Measurements from ENCODE around the gene AIFM3.
"Not testable (repeated sequence)": the region's sequence is repeated elsewhere in the genome, so short reads cannot be mapped to it uniquely, and the experiment has no call there.

Gene AIFM3

DNA sequence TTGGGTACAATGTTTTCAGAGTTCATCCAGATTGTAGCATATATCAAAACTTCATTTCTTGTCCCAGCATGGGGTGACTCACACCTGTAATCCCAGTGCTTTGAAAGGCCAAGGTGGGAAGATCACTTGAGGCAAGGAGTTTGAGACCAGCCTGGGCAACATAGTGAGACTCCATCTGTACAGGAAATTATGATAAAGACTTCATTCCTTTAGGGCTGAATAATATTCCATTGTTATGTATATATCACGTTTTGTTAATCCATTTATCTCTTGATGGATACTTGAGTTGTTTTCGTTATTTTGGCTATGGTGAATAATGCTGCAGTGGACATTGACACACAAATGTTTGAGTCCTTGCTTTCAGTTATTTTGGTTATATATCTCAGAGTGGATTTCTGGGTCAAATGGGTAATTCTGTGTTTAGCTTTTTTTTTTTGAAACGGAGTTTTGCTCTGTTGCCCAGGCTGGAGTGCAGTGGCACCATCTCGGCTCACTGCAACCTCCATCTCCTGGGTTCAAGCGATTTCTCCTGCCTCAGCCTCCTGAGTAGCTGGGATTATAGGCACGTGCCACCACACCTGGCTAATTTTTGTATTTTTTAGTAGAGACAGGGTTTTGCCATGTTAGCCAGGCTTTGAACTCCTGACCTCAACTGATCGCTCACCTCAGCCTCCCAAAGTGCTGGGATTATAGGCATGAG lies 24.7 kb upstream of the AIFM3 start:
- DNase-seq, result not testable (repeated sequence)

DNA sequence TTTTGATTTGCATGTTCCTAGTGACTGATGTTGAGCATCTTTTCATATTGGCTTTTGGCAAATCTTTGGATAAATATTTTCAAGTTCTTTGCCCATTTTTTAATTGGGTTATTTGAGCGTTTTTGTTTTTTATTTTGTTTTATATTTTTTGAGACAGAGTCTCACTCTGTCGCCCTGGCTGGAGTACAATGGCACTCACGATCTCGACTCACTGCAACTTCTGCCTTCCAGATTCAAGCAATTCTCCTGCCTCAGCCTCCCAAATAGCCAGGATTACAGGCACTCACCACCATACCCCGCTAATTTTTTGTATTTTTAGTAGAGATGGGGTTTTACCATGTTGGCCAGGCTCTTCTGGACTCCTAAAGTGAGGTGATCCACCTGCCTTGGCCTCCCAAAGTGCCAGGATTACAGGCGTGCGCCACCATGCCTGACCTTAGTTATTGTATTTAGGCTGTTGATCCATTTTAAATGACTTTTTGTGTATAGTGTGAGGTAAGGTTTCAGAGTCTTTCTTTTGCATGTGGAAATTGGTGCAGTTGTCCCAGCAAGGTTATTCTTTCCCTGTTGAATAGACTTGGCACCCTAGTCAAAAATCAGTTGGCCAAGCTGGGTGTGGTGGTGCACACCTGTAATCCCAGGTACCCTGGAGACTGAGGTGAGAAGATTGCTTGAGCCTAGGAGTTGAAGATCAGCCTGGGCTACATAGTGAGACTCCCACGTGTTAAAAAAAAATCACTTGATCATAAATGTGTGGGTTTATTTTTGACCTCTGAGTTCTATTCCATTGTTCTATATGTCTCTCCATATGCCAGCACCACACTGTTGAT lies 23.7 kb upstream of the AIFM3 start:
- DNase-seq, result no peak

DNA sequence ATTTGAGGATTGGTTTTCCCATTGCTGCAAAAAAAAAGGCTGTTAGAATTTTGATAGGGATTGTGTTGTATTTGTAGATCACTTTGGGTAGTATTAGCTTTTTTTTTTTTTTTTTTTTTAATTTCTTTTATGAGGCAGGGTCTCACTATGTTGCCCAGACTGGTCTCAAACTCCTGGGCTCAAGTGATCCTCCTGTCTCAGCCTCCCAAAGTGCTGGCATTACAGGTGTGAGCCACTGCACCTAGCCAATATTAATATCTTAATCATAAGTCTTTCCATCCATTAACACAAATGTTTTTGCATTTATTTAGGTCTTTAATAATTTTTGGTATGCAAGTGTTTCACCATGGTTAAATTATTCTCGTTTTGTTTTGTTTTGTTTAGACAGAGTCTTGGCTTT lies 23.0 kb upstream of the AIFM3 start:
- DNase-seq, result no peak

DNA sequence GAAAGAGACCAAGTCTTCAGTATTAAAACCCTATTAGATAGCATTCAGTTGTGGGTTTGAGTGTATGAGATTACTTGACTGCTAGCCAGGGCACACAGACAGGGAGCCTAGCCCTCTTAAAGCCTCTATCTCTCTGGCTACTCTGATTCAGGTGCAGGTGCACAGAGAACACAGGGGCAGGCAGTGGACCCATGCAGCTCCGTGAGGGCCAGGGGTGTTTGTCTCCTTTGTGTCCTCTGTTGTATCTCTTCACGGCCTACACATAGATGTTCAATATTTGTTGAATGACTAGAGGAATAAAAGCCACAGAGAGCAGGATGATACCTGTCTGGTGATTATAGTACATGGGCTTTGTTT lies 21.5 kb upstream of the AIFM3 start:
- DNase-seq, result no peak

DNA sequence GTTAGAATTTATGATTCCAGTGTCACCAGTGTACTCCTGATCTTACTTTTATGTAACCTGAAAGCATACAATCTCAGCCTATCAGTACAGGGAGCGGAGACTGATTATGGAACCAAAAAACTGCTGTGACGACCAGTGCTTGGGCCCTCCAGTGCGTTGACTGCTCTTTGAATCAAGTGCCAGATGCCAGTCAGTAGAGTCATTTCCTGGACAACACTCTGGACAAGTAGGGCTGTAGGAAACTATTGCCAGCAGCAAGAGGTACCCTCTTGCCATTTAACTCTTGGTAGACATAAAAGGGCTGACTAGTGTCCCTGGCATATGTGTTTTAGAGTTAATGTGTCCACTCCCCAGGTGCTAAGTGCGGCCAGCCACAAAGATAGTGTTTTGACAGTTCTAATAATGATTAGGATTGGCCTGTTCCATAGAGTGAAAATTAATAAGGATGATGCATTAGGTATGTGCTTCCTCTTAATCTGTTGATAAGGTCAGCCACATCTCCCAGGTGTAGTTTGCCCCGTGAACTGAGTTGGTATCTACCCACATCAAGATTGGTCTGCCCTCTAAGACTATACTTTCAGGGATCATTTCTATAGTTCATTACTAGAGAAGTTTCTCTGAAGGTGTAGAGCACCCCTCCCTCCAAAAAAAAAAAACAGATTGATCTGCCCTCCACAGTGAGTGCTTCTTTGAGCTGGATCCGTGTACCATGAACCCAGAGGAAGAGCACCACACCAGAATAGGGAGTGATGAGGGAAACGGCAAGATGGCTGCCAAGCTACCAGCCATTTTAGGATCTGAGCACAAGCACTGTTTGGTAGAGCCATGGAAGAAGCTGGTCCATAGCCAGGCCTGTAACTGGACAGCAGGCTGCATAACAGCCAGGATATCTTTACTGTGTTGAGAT lies 20.7 kb upstream of the AIFM3 start:
- DNase-seq, result no peak

DNA sequence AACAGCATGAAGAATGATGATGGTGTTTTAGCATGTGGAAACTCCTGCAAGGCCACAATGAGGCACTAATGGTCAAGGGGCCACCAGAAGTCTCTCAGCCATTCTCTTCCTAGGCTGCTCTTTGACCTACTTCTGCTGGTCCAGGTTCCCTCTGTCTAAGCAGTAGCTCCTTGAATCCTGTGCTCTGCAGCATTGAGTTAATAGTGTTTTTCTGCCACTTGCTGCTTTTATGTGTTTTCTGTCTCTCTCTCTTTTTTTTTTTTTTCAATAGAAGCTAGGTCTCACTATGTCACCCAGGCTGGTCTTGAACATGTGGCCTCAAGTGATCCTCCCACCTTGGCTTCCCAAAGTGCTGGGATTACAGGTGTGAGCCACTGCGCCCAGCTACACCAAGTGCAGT lies 20.1 kb upstream of the AIFM3 start:
- no peak for DNase-seq

DNA sequence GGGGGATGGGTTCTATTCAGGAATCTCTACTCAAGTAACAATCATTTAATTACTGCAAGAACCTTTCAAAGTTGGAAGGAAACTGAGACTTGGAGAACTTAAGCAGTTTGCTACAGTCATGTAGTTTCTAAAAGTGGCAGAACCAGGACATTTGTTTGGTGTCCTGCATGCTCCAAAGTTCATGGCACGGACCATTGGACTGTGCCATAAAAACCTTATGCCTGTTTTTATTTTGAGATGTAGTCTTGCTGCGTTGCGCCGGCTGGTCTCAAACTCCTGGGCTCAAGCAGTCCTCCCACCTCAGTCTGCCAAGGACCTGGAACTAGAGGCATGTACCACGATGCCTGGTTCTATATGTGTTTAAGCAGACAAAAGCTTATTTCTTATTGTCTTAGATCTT lies 18.6 kb upstream of the AIFM3 start:
- DNase-seq, result no peak

DNA sequence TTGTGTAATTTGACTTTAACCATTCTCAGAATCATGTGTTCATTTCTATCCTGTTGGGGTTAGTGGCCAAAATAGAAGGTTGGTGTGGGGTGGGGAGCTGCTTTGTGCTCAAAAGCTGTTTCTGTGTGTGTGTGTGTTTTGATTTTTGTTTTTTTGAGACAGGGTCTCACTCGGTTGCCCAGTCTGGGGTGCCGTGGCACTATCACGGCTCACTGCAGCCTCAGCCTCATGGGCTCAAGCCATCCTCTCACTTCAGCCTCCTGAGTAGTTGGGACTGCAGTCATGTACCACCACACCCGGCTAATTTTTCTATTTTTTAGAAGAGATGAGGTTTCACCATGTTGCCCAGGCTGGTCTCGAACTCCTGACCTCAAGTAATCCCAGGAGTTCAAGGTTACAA lies 18.1 kb upstream of the AIFM3 start:
- no peak for DNase-seq

DNA sequence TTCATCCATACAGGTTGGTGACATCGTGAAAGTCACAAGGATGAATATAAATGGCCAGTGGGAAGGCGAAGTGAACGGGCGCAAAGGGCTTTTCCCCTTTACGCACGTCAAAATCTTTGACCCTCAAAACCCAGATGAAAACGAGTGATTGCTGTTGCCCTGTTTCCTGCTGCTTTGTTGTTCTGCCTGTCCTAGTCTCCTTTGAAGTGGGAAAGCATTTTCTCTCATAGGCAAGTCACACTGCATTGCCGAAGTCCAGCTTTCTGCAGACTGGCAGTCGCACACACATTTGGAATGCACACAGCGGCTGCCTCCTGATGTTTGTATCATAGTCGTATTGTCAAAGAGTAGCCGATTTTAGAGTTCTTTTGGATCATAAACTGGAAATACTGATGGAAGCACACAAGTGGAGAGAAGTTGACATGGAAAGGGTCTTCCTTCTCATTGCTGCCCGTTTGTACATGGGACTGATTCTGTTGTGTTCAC lies 17.3 kb upstream of the AIFM3 start:
- no peak for DNase-seq

DNA sequence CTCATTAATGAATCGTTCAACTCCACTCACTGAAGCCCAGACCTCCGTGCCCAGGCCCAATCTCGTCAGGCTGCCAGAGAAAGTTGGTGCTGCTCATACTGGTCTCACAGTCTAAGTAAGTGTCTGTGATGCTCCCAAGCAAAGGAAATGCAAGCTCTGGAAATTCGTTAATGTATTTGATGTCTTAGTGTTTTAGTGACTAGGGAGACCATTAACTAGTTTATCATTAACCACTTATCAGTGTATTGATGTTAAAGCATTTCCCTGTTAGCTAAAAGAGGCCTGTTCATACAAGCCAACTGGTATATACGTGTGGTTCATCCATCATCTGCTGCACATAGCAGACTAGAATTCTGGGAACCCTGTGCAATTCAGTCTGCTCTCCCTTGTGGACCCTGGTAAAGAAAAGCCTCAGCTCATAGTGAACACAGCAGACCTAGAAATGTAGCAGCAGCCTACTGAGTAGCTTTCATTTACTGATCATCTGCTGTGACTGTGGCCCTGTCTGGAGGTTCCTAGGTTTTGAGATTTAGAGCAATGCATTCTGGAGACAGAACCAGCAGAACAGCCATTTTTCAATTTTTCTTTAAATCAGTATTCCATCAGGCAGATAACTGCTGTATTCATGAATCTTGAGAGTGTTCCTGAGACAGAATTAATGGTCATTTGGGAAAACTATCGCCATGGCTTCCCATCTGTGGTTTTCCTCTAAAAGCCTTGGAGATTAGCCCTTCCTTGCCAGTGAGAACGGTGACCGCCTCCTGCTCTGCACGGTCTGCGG lies 15.7 kb upstream of the AIFM3 start:
- DNase-seq, result no peak

DNA sequence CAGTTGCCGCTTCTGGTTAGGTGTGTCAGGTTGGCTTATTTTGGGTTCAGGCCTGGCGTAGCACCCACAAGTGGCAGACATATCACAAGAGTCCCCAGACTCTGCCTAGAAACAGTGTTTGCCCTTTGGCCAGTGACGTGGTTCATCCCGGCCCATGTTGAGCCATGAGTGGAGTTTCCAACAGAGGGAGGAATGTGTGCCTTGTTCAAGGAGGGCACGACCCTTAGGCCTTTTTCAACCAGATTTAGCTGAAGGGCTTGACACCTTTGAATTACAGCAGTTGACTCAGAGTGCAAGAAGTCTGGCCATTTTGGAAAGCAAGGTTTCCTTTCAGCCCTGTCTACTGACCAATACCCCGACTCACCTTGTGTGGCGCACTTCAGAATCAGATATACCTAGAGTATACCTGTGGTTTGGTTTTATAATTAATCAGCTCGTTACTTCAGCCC lies 15.1 kb upstream of the AIFM3 start:
- DNase-seq, result no peak

DNA sequence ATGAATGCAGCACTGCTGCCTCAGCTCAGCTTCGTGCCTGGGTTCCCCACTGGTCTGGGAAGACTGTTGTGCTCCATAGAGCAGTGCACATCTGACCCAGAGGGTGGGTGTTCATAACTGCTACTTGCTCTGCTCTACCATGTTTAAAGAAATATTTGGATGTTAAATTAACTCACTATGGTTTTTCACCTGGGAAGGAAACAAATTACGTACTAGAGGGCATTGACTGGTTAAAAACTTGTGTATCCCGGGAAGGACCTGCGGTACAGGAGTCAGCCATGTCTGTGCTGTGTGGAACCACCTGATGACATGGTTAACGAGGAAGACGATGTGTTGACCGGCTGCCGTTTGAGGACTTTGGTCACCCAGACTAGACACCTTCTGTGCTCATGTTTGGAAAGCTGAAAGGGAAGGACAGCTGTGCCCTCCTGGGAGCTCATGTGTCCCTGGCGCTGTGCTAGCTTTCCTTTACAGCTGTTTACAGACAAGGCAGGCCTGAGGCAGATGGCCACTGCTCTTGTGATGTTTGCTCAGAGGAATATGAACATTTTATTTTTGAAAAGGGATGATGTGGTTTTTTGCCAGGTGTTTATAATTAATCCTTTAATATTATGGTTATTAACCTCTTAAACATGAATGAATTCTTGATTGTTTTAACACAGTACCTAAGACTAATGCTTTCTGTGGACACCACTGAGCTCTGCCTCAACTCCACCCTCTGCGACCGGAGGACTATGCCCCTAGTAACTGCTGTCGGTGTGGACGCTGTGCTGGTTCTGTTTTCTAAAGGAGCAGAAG lies 14.3 kb upstream of the AIFM3 start:
- DNase-seq, result no peak

DNA sequence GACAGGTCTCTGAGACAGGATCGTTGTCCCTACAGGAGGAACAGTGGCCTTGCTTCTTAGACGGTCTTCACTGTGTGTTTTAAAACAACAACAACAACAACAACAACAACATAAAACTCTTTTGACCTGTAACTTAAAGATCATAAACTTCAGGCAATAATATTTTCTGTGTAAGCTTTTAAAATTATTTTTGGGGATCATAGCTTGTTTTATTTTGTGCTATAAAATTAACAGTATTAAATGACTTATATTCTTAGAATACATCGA lies 13.8 kb upstream of the AIFM3 start:
- DNase-seq, result no peak

DNA sequence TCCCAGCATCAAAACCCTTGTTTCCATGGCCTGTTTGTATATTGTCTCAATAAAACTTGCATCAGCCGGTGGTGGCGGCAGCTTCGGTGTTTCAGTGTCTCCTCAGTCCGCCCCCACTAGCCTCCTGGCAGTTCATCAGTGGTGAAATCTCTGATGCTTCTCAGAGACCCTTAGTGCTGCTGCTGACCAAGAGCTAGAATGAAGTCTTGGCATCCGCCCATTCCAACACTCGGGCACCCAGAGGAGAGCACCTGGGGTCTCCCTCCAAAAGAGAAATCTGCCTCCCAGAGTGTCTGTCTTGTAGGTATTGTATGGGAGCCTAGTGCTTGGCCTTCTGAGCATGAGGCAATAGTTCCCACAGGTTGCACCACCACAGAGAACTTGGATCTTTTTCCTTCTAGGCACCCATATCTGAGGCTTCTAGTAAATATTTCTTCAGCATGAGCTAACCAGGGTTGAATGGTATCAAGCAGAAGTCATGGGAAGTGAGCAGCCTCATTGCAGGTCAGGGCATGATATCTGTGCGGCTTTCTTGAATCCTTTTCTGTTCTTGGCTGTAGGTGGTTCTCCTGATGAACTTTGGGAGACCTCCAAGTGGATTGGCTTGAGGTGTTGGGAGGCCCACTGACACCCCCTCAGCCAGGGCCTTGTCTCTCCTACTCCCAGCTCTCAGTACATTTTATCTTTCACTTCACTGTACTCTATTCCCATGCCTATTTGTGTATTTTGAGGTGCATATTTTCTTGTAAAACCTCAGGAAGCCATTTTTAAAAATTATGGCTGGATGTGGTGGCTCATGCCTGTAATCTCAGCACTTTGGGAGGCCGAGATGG lies 13.2 kb upstream of the AIFM3 start:
- DNase-seq, result no peak

DNA sequence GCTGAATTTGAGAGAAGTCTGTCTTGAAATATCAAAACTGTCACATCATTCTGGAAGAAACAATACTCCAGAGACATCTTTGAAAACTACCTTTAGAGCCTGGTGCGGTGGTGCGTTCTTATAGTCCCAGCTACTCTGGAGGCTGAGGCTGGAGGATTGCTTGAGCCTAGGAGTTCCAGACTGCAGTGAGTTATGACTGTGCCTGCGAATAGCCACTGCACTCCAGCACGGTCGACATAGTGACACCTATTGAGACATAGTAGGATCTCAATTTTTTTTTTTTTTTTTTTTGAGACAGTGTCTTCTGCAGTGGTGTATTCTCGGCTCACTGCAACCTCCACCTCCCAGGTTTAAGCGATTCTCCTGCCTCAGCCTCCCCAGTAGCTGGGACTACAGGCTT lies 11.5 kb upstream of the AIFM3 start:
- DNase-seq, result no peak

DNA sequence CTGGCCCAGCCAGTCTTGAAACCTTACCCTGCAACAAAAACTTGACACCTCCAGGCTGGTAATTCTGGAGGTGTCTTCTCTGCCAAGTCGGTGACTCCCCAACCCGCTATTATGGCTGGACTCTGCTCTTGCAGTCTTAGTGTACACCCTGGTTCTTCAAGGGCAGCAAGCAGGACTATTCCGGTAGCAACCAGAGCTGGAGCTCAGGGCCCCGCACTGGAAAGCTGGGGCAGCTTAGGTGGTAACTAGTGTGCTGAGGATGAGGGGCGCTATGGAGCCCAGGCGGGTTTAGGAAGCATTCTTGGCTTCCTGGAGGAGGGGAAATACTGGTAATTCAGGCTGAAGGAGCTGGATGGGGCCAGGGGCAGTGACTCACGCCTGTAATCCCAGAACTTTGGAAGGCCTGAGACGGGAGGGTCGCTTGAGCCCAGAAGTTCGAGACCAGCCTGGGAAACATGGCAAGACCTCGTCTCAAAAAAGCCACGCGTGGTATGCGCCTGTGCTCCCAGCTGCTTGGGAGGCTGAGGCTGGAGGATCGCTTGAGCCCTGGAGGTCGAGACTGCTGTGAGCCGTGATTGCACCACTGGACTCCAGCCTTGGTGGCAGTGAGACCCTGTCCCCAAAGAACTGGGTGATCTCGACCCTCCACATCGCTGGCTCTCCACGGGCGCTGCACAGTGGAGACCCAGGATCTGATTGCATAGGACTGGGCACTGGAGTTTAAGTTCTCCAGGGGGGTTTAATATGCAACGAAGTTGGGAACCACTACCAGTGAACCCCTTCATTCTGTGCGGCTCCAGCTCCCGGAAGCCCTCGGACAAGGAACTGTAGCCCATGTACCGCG lies 10.6 kb upstream of the AIFM3 start:
- DNase-seq, result no peak

DNA sequence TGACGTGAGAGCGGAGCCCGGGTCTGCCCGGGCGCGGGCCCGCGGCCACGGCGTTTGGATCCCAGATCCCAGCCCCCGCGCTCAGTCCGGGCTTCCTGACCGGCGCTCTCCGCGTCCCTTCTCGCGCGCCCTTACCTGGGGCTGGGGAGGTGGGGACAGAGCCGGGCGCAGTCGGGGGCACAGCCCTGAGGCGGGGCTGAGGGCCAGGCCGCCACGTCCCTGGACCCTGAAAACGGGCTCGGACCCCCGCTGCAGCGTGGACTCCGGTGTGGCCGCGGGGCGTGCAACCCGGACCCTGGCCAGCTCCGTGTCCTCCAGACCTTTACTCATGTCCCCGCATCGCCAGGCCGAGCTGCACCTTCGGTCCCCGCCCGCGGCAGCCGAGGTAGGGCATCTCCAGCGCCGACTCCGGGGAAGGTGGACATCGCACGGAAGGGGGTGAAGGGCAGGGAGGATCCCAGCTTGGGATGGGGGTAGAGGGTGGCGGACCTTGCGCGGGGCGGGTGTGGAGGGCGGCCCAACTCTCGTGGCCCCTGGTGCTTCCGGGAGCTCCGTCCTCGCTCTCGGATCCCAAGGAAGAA lies 9.9 kb upstream of the AIFM3 start:
- no peak for DNase-seq

DNA sequence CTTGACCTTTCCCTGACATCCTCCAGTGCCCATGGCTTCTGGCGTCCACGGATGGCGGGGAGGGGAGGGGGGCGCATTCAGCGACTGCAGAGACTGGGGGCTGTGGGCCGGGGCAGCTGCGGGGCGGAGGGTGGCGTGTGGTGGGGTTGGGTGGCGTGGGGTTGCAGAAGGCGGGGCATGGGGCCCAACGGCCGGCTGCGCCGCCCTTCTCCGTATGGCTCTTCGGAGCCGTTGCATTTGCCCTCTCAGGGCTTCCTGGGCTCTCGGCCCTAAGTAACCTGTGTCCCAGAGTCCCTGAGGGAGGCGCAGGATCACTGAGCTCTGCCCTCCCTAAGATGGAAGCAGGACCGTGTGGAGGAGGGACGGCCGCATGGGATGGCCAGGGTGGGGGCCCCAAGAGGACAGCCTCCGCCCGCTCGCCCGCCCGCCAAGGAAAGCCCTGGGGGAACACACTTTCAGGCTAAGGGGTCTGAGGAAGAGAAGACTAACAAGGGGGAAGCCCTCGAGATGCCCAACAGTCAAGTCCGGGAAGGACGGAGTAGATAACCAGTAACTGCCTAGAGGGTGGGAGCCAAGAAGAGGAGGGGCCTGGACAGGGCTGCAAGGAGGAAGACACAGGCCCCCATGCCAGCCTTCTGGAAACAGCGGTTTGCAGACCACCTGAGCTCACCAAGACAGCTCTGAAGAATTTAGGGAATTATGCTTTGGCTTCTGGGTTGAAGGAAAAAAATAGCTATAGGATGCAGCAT lies 9.2 kb upstream of the AIFM3 start:
- DNase-seq, result no peak
